Measurements from ENCODE around the gene ZNRF1. TPM values are rescaled to one million over a fixed set of nuclear protein-coding genes. Genes with fewer than 3 reads are reported as not detected.

Gene ZNRF1
- polyA plus RNA-seq, 1 experiment = 36.5 TPM

DNA sequence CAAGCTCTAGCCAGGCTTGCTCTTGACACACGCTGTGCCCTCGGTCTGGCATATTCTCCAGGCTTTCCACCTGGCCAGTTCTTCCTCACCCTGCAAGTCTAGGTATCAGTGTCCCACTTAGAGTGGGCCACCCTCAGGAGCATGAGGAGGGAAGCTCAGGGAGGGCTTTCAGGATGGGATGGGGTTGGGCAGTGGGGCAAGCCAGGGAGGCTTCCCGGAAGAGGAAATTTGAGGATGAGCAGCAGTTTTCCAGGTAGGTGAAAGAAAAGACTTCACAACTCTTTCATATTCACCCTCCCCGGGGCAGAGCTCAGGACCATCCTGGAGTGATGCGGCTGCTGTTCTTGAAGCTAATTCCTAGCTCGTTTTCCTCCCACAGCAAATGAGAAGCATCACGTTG, 132.3 kb downstream of the ZNRF1 start:
- peaks cover 3% of the 10 kb centered on the region for H3K9me3 ChIP-seq (ENCODE audit: control insufficient read depth, insufficient read depth, low read length)
- H3K27me3 ChIP-seq (ENCODE audit: control insufficient read depth, insufficient read depth, low read length) = peaks cover 2% of the 10 kb centered on the region
- H3K4me3 ChIP-seq (ENCODE audit: low read depth, low read length) = no peak overlapping the region
- CTCF ChIA-PET = interaction anchor here (0.7 to 2.1 kb wide), 2 partner anchors 20 to 268 kb away, joined by 3 to 7 read pairs; no protein-coding TSS in a partner anchor
- TF ChIP-seq CTCF (IDR thresholded peaks at IDR 0.05; ENCODE audit: low read depth, low read length) = no peak
- H3K27ac ChIP-seq (ENCODE audit: low read depth, low read length) = no peak overlapping the region
- no peak for DNase-seq (ENCODE audit: low read depth, low spot score)
- POLR2A ChIA-PET = no interaction called here

DNA sequence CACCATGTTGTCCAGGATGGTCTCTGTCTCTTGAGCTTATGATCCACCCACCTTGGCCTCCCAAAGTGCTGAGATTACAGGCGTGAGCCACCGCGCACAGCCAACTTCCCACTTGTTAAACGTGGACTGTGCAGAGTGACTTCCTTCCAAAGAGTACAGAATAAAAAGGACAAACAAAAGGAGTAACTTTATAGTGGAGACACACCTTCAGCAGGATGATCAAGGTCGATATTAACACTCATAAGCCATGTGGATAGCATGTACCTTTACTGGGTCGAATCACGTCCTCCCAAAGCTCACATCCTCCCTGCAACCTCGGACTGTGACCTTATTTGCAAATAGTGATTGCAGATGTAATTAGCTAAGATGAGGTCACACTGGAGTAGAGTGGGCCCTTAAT, 139.4 kb downstream of the ZNRF1 start:
- H3K27ac ChIP-seq (ENCODE audit: low read depth, low read length) = no peak overlapping the region
- ChIA-PET CTCF (interaction anchor here (1.0 to 1.2 kb wide), 2 partner anchors 27 to 140 kb away, joined by 3 to 4 read pairs; partner anchors contain the start of gene ZNRF1), POLR2A (no interaction called here)
- H3K27me3 ChIP-seq (ENCODE audit: control insufficient read depth, insufficient read depth, low read length) = no peaks in the 10 kb centered on the region
- DNase-seq (ENCODE audit: low read depth, low spot score) = no peak
- H3K9me3 ChIP-seq (ENCODE audit: control insufficient read depth, insufficient read depth, low read length) = no peaks in the 10 kb centered on the region; the same call in 1 of the 2 replicates
- H3K4me3 ChIP-seq (ENCODE audit: low read depth, low read length) = no peak overlapping the region
- no peak for TF ChIP-seq CTCF (IDR thresholded peaks at IDR 0.05; ENCODE audit: low read depth, low read length)

- CTCF ChIA-PET = interaction anchor here (0.6 to 1.2 kb wide), 3 partner anchors 9 to 140 kb away, joined by 3 to 4 read pairs (median 3); partner anchors contain the start of gene ZNRF1
- DNase-seq (ENCODE audit: low read depth, low spot score) = no peak
- Histone ChIP-seq H3K9me3 (ENCODE audit: control insufficient read depth, insufficient read depth, low read length) (no peaks in the 10 kb centered on the region; the same call in 1 of the 2 replicates), H3K27me3 (ENCODE audit: control insufficient read depth, insufficient read depth, low read length) (no peaks in the 10 kb centered on the region), H3K4me3 (ENCODE audit: low read depth, low read length) (no peak overlapping the region), H3K27ac (ENCODE audit: low read depth, low read length) (no peak overlapping the region)
- TF ChIP-seq CTCF (IDR thresholded peaks at IDR 0.05; ENCODE audit: low read depth, low read length) = no peak
- POLR2A ChIA-PET = no interaction called here
Observed at GRCh38 chr16:75138636-75139035, 139.8 kb downstream of the ZNRF1 start.

DNA sequence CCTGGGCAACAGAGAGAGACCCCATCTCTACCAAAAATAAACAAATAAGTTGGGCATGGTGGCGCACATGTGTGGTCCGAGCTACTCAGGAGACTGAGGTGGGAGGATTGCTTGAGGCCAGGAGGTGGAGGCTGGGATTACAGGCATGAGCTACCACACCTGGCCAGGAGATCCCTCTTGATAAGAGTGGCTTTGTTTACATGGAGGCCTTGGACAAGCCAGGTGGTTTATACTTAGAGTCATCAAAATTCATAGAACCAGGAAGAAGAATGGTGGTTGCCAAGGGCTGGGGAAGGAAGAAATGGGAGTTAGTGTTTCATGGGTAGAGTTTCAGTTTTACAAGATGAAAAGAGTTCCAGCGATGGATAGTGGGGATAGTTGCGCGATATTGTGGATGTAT, 140.7 kb downstream of the ZNRF1 start:
- Histone ChIP-seq H3K27me3 (ENCODE audit: control insufficient read depth, insufficient read depth, low read length) (no peaks in the 10 kb centered on the region), H3K27ac (ENCODE audit: low read depth, low read length) (no peak overlapping the region), H3K4me3 (ENCODE audit: low read depth, low read length) (no peak overlapping the region), H3K9me3 (ENCODE audit: control insufficient read depth, insufficient read depth, low read length) (no peaks in the 10 kb centered on the region; the same call in 1 of the 2 replicates)
- no peak for DNase-seq (ENCODE audit: low read depth, low spot score)
- CTCF ChIA-PET = no interaction called here
- POLR2A ChIA-PET = no interaction called here
- TF ChIP-seq CTCF (IDR thresholded peaks at IDR 0.05; ENCODE audit: low read depth, low read length) = no peak

- POLR2A ChIA-PET = no interaction called here
- TF ChIP-seq CTCF (IDR thresholded peaks at IDR 0.05; ENCODE audit: low read depth, low read length) = no peak
- CTCF ChIA-PET = no interaction called here
- Histone ChIP-seq H3K27ac (ENCODE audit: low read depth, low read length) (no peak overlapping the region), H3K27me3 (ENCODE audit: control insufficient read depth, insufficient read depth, low read length) (no peaks in the 10 kb centered on the region), H3K9me3 (ENCODE audit: control insufficient read depth, insufficient read depth, low read length) (peaks cover 3% of the 10 kb centered on the region; the same call in 1 of the 2 replicates), H3K4me3 (ENCODE audit: low read depth, low read length) (no peak overlapping the region)
- DNase-seq (ENCODE audit: low read depth, low spot score) = no peak
Observed at GRCh38 chr16:75143941-75144340, 145.1 kb downstream of the ZNRF1 start.

All from AG04450 (cell line).